IMR-90 (cell line): ENCODE results near the gene RPL18. TPM values are rescaled to one million over a fixed set of nuclear protein-coding genes. Genes with fewer than 3 reads are reported as not detected.

Experiments
- ATAC-seq: fragments of 200-7000 bp; cut with Tn5 transposase; 2 replicates; pipeline ENCODE4 v1.9.1; 2020; ENCODE audit warnings: low read depth, mild to moderate bottlenecking, moderate library complexity
- BruUV-seq: library from RNA; stranded (reverse); fragments of 400-500 nt; replicated peaks from 2 replicates; lab custom pipeline; 2021; lab: Mats Ljungman, UMichigan
- CTCF ChIA-PET: fragments of 300-600 bp; formaldehyde crosslinking; extraction: SDS; loops from one replicate; lab custom pipeline; 2021; ENCODE audit warnings: antibody characterized with exemption; lab: Yijun Ruan, JAX
- POLR2A ChIA-PET: fragments of 300-600 bp; sonication (Branson Sonifier 250); formaldehyde crosslinking; loops from one replicate; lab custom pipeline; 2022; ENCODE audit warnings: antibody characterized with exemption; ENCODE audit not compliant: unreplicated experiment; lab: Charles Lee
- DNase-seq: peaks from one replicate; pipeline ENCODE4 v3.0.0; 2013
- H2AFZ ChIP-seq: replicated peaks from 2 replicates; pipeline ENCODE3; 2013; ENCODE audit warnings: low read length, mild to moderate bottlenecking; ENCODE audit not compliant: poor library complexity
- H2AK5ac ChIP-seq: 2 replicates; pipeline ENCODE4 v1.6.1; 2013; ENCODE audit warnings: low read depth, low read length, inconsistent platforms
- H2AK9ac ChIP-seq: replicated peaks from 2 replicates; pipeline ENCODE3; 2013; ENCODE audit warnings: mild to moderate bottlenecking, low read depth, low read length, moderate library complexity; ENCODE audit not compliant: poor library complexity
- H2BK120ac ChIP-seq: 2 replicates; pipeline ENCODE4 v1.6.1; 2013; ENCODE audit warnings: low read depth, low read length, inconsistent platforms
- H2BK15ac ChIP-seq: 3 replicates; pipeline ENCODE4 v1.6.1; 2013; ENCODE audit warnings: low read depth, low read length, inconsistent platforms
- H2BK20ac ChIP-seq: 2 replicates; pipeline ENCODE4 v1.6.1; 2013; ENCODE audit warnings: low read depth, mild to moderate bottlenecking, inconsistent platforms, low read length, moderate library complexity
- H2BK5ac ChIP-seq: 2 replicates; pipeline ENCODE4 v1.6.1; 2013; ENCODE audit warnings: mild to moderate bottlenecking, low read depth, low read length, inconsistent platforms; ENCODE audit not compliant: poor library complexity, severe bottlenecking
- H3K14ac ChIP-seq: replicated peaks from 2 replicates; pipeline ENCODE4 v1.6.1; 2013; ENCODE audit warnings: low read depth, low read length, inconsistent platforms
- H3K18ac ChIP-seq: 2 replicates; pipeline ENCODE4 v1.6.1; 2013; ENCODE audit warnings: low read depth, low read length, control low read depth
- H3K23ac ChIP-seq: 2 replicates; pipeline ENCODE4 v1.6.1; 2013; ENCODE audit warnings: low read depth, low read length, inconsistent platforms
- H3K27ac ChIP-seq: 2 replicates; pipeline ENCODE4 v1.5.1; 2013; ENCODE audit warnings: mild to moderate bottlenecking, control low read depth, low read length; ENCODE audit not compliant: insufficient read depth
- H3K27me3 ChIP-seq: 2 replicates; pipeline ENCODE4 v1.6.1; 2013; ENCODE audit warnings: low read length; ENCODE audit not compliant: control insufficient read depth, insufficient read depth
- H3K36me3 ChIP-seq: 2 replicates; pipeline ENCODE4 v1.6.1; 2013; ENCODE audit warnings: low read length, mixed read lengths; ENCODE audit not compliant: control insufficient read depth, insufficient read depth
- H3K4ac ChIP-seq: 2 replicates; pipeline ENCODE4 v1.6.1; 2013; ENCODE audit warnings: low read depth, low read length, inconsistent platforms
- H3K4me1 ChIP-seq: 2 replicates; pipeline ENCODE4 v1.6.1; 2013; ENCODE audit warnings: low read length, mixed read lengths; ENCODE audit not compliant: control insufficient read depth, insufficient read depth
- H3K4me2 ChIP-seq: 2 replicates; pipeline ENCODE4 v1.6.1; 2013; ENCODE audit warnings: low read depth, mild to moderate bottlenecking, control low read depth, low read length, moderate library complexity
- H3K4me3 ChIP-seq: 2 replicates; pipeline ENCODE4 v1.5.1; 2013; ENCODE audit warnings: low read depth, mild to moderate bottlenecking, control low read depth, low read length, moderate library complexity; ENCODE audit not compliant: insufficient read depth
- H3K56ac ChIP-seq: 2 replicates; pipeline ENCODE4 v1.6.1; 2013; ENCODE audit warnings: low read length, inconsistent platforms; ENCODE audit not compliant: insufficient read depth; ENCODE audit errors: extremely low read depth
- H3K79me1 ChIP-seq, 2 experiments: 2 replicates each; pipeline ENCODE4 v1.6.1; 2013; ENCODE audit warnings: low read length in 2 of 2, inconsistent platforms in 1 of 2, low read depth in 1 of 2
- H3K9ac ChIP-seq: 2 replicates; pipeline ENCODE4 v1.6.1; 2013; ENCODE audit warnings: low read depth, low read length, control low read depth
- H3K9me1 ChIP-seq: 2 replicates; pipeline ENCODE4 v1.6.1; 2013; ENCODE audit warnings: low read length, inconsistent platforms; ENCODE audit not compliant: insufficient read depth
- H3K9me3 ChIP-seq: 2 replicates; pipeline ENCODE4 v1.6.1; 2013; ENCODE audit warnings: low read length; ENCODE audit not compliant: control insufficient read depth, insufficient read depth
- H4K20me1 ChIP-seq: 2 replicates; pipeline ENCODE4 v1.6.1; 2013; ENCODE audit warnings: low read length, inconsistent platforms; ENCODE audit not compliant: insufficient read depth
- H4K5ac ChIP-seq: 2 replicates; pipeline ENCODE4 v1.6.1; 2013; ENCODE audit warnings: mild to moderate bottlenecking, low read depth, low read length, control low read depth
- H4K8ac ChIP-seq, 2 experiments: 2 replicates each; pipeline ENCODE4 v1.6.1; 2013; ENCODE audit warnings: low read depth in 2 of 2, low read length in 2 of 2, control low read depth in 1 of 2, inconsistent platforms in 1 of 2
- H4K91ac ChIP-seq: 2 replicates; pipeline ENCODE4 v1.6.1; 2013; ENCODE audit warnings: low read depth, low read length, inconsistent platforms; ENCODE audit not compliant: insufficient read depth
- BHLHE40 ChIP-seq: fragments of 150-350 bp; IDR thresholded peaks from 2 replicates; pipeline ENCODE4 v1.6.1; 2016; ENCODE audit warnings: mild to moderate bottlenecking, low read depth, low read length
- CEBPB ChIP-seq: IDR thresholded peaks from 2 replicates; pipeline ENCODE4 v1.6.1; 2012; ENCODE audit warnings: low read depth, low read length, improper control_type of control experiment
- CHD1 ChIP-seq: IDR thresholded peaks from 2 replicates; pipeline ENCODE4 v1.6.1; 2012; ENCODE audit warnings: low read depth, low read length, improper control_type of control experiment
- CTCF ChIP-seq: conservative IDR thresholded peaks from 2 replicates; pipeline ENCODE4 v1.5.1; 2012; ENCODE audit warnings: mild to moderate bottlenecking, low read depth, low read length, improper control_type of control experiment
- ELK1 ChIP-seq: fragments of 150-350 bp; IDR thresholded peaks from 2 replicates; pipeline ENCODE4 v1.6.1; 2016; ENCODE audit warnings: low read depth, mild to moderate bottlenecking, low read length, moderate library complexity, borderline replicate concordance
- FOS ChIP-seq: fragments of 150-350 bp; IDR thresholded peaks from 2 replicates; pipeline ENCODE4 v1.6.1; 2016; ENCODE audit warnings: low read depth, low read length
- MAFK ChIP-seq: IDR thresholded peaks from 2 replicates; pipeline ENCODE4 v1.6.1; 2012; ENCODE audit warnings: low read depth, low read length, improper control_type of control experiment
- MAZ ChIP-seq: IDR thresholded peaks from 2 replicates; pipeline ENCODE4 v1.6.1; 2012; ENCODE audit warnings: low read depth, mild to moderate bottlenecking, low read length, improper control_type of control experiment, moderate library complexity, borderline replicate concordance
- MXI1 ChIP-seq: IDR thresholded peaks from 2 replicates; pipeline ENCODE4 v1.6.1; 2012; ENCODE audit warnings: low read depth, mild to moderate bottlenecking, low read length, moderate library complexity, borderline replicate concordance
- POLR2A ChIP-seq: IDR thresholded peaks from 2 replicates; pipeline ENCODE4 v1.6.1; 2012; ENCODE audit warnings: mild to moderate bottlenecking, low read depth, low read length
- RAD21 ChIP-seq: IDR thresholded peaks from 2 replicates; pipeline ENCODE4 v1.6.1; 2012; ENCODE audit warnings: low read length, improper control_type of control experiment
- RCOR1 ChIP-seq: IDR thresholded peaks from 2 replicates; pipeline ENCODE4 v1.6.1; 2012; ENCODE audit warnings: mild to moderate bottlenecking, low read length, improper control_type of control experiment; ENCODE audit not compliant: insufficient replicate concordance
- RFX5 ChIP-seq: IDR thresholded peaks from 2 replicates; pipeline ENCODE4 v1.8.0; 2012; ENCODE audit warnings: low read depth, mild to moderate bottlenecking, low read length, moderate library complexity
- SMC3 ChIP-seq: fragments of 150-350 bp; IDR thresholded peaks from 2 replicates; pipeline ENCODE4 v1.6.1; 2016; ENCODE audit warnings: low read depth, mild to moderate bottlenecking, antibody characterized with exemption, low read length, moderate library complexity
- USF2 ChIP-seq: fragments of 150-350 bp; IDR thresholded peaks from 2 replicates; pipeline ENCODE4 v1.6.1; 2017; ENCODE audit warnings: mild to moderate bottlenecking, antibody characterized with exemption, low read length, low read depth
- WGBS, 2 experiments: methylation state at CpG; one replicate each; pipeline versions ENCODE4 v1.1.5 to v1.1.7; 2013; ENCODE audit warnings: missing lambda C conversion rate in 2 of 2; ENCODE audit not compliant: insufficient read length in 1 of 2; ENCODE audit errors: extremely low coverage in 2 of 2; 5-methylcytosine and 5-hydroxymethylcytosine counted together
- dilution Hi-C: fragments of 300-500 bp; cut with HindIII; formaldehyde crosslinking; loops from one replicate; pipeline ENCODE4 v1.14.3; 2018; ENCODE audit warnings: low sequenced_read_pairs; ENCODE audit not compliant: unreplicated experiment
- in situ Hi-C: fragments of 300-500 bp; cut with MboI; formaldehyde crosslinking; loops from 3 replicates; pipeline ENCODE4 v1.14.3; 2019; ENCODE audit warnings: low sequenced_read_pairs, inconsistent platforms, mixed read lengths
- intact Hi-C: fragments of 100-400 bp; cut with micrococcal nuclease; formaldehyde crosslinking; loops from 2 replicates; pipeline ENCODE4 v1.10.0; 2022
- polyA plus RNA-seq, 3 experiments: library from polyadenylated mRNA; depleted of rRNA; stranded (reverse); fragments of >200 nt; gene quantifications; 2 replicates each; pipeline ENCODE4 v1.2.3, GENCODE V29; 2012; ENCODE audit warnings: low replicate concordance in 1 of 3
- total RNA-seq: library from RNA; depleted of rRNA; stranded (reverse); fragments of >200 nt; gene quantifications from 2 replicates; pipeline ENCODE4 v1.2.3, GENCODE V29; 2012

The RPL18 gene
- total and polyA plus RNA-seq, 2 of the 4 experiments (the other 2 are of a cell fraction) = 1,909 to 2,254 TPM

- peaks cover 39% of the 10 kb centered on the region for H3K4me1 ChIP-seq
- no peak overlapping the region for H3K27ac ChIP-seq
- no peak overlapping the region for H4K5ac ChIP-seq
- H2AK5ac ChIP-seq = peak overlapping the region; percentile 51; the same call in 1 of the 2 replicates
- no TSS peak for BruUV-seq
- H2AK9ac ChIP-seq = peak overlapping the region; percentile 79
- no peak overlapping the region for H3K56ac ChIP-seq
- H3K4ac ChIP-seq = no peak overlapping the region
- no peak overlapping the region for H3K4me2 ChIP-seq
- POLR2A ChIA-PET = interaction anchor here (0.6 kb wide), 1 partner anchor 213 kb away, joined by 30 read pairs; no protein-coding TSS in a partner anchor
- H2BK20ac ChIP-seq = no peak overlapping the region
- dilution Hi-C loops = no loop called here
- WGBS, 2 experiments = 60% methylated on average over 1 of the region's 3 CpGs; no CpG with 5 or more reads in 1 of the 2 experiments
- peaks cover 0 to 14% of the 10 kb centered on the region in 2 experiments; a peak in 3 of 4 replicates for H3K79me1 ChIP-seq
- H3K23ac ChIP-seq = no peak overlapping the region
- H2BK5ac ChIP-seq = no peak overlapping the region
- DNase-seq = no peak
- intact Hi-C loops = no loop called here
- no peaks in the 10 kb centered on the region for H4K20me1 ChIP-seq
- H2BK15ac ChIP-seq = no peak overlapping the region
- peak overlapping the region in 1 of 2 experiments; percentile 59; a peak in 1 of 4 replicates for H4K8ac ChIP-seq
- in situ Hi-C loops = no loop called here
- TF ChIP-seq USF2 (no peak), RCOR1 (no peak), ELK1 (no peak), MAZ (no peak), FOS (no peak), POLR2A (no peak), SMC3 (no peak), MAFK (no peak), BHLHE40 (no peak), CEBPB (no peak), CHD1 (no peak), MXI1 (no peak), RAD21 (no peak), CTCF (no peak), RFX5 (no peak)
- H3K18ac ChIP-seq = no peak overlapping the region
- no peak for ATAC-seq
- no peak overlapping the region for H4K91ac ChIP-seq
- CTCF ChIA-PET = no interaction called here
- H3K27me3 ChIP-seq = no peaks in the 10 kb centered on the region
- no peak overlapping the region for H3K14ac ChIP-seq
- no peak overlapping the region for H2BK120ac ChIP-seq
- H2AFZ ChIP-seq = peak overlapping the region; percentile 46
- peaks cover 23% of the 10 kb centered on the region for H3K9me1 ChIP-seq
- no peak overlapping the region for H3K4me3 ChIP-seq
- peaks cover 2% of the 10 kb centered on the region; the same call in 1 of the 2 replicates for H3K36me3 ChIP-seq
- no peaks in the 10 kb centered on the region for H3K9me3 ChIP-seq
- H3K9ac ChIP-seq = no peak overlapping the region
Observed at GRCh38 chr19:48631225-48631624, 12.2 kb upstream of the RPL18 start.
